Esophagus squamous epithelium (tissue), 5 donors: ENCODE measurements around the gene DHRS7C. TPM values are rescaled to one million over a fixed set of nuclear protein-coding genes. Genes with fewer than 3 reads are reported as not detected.

ENCODE experiments used
- DNase-seq: peaks from one replicate; lab custom pipeline; 2025; lab: John Stamatoyannopoulos, UW
- H3K27ac ChIP-seq, 4 donors: fragments of 200-600 bp; sonication (generic); one replicate each; pipeline ENCODE4 v1.5.1; 2016 to 2019; ENCODE audit warnings: mild to moderate bottlenecking in 1 of 4
- H3K27me3 ChIP-seq, 4 donors: fragments of 200-600 bp; sonication (generic); 1 replicate in 3 of 4; 2 replicates in 1 of 4; pipeline versions ENCODE4 v1.5.1 to v1.6.0; 2017 to 2021; ENCODE audit warnings: antibody characterized with exemption in 1 of 4
- H3K36me3 ChIP-seq, 3 donors: fragments of 200-600 bp; sonication (generic); one replicate each; pipeline ENCODE4 v1.5.1; 2016 to 2019
- H3K4me1 ChIP-seq, 3 donors: fragments of 200-600 bp; sonication (generic); one replicate each; pipeline ENCODE4 v1.5.1; 2017 to 2019
- H3K4me3 ChIP-seq, 4 donors: fragments of 200-600 bp; sonication (generic); 1 replicate in 3 of 4; 2 replicates in 1 of 4; pipeline ENCODE4 v1.5.1; 2016 to 2019; ENCODE audit warnings: mild to moderate bottlenecking in 2 of 4, moderate library complexity in 1 of 4
- H3K9me3 ChIP-seq, 3 donors: fragments of 200-600 bp; sonication (generic); one replicate each; pipeline ENCODE4 v1.5.1; 2016 to 2019
- POLR2A ChIP-seq, 4 donors: fragments of 450-650 bp; IDR thresholded peaks; one replicate each; pipeline ENCODE4 v1.6.1; 2017; ENCODE audit warnings: antibody characterized with exemption in 4 of 4, mild to moderate bottlenecking in 4 of 4, moderate library complexity in 3 of 4
- WGBS, 2 donors: methylation state at CpG; one replicate each; pipeline ENCODE4 v1.1.5; 2018; 5-methylcytosine and 5-hydroxymethylcytosine counted together
- intact Hi-C: fragments of 100-400 bp; cut with DNase I; formaldehyde crosslinking; loops from one replicate; pipeline ENCODE4 v1.15.0; 2022
- total RNA-seq, 4 donors: library from RNA; depleted of rRNA; stranded (reverse); fragments of >200 nt; gene quantifications; one replicate each; pipeline ENCODE4 v1.1.0, GENCODE V29; 2016
- TF ChIP-seq, protein P1 (sequence below), 6 experiments: fragments of 450-650 bp in 4 of 6; fragments of 200-600 bp in 2 of 6; sonication (generic) in 2 of 6; IDR thresholded peaks; one replicate each; pipeline ENCODE4 v1.5.1; 2016 to 2019; ENCODE audit warnings: antibody characterized with exemption in 6 of 6, mild to moderate bottlenecking in 4 of 6, moderate library complexity in 4 of 6
- donor health status: DM: yes; HTN: yes; CAD: no.

Gene DHRS7C
- total RNA-seq, 4 donors from 2014 or later, result not detected

DNA sequence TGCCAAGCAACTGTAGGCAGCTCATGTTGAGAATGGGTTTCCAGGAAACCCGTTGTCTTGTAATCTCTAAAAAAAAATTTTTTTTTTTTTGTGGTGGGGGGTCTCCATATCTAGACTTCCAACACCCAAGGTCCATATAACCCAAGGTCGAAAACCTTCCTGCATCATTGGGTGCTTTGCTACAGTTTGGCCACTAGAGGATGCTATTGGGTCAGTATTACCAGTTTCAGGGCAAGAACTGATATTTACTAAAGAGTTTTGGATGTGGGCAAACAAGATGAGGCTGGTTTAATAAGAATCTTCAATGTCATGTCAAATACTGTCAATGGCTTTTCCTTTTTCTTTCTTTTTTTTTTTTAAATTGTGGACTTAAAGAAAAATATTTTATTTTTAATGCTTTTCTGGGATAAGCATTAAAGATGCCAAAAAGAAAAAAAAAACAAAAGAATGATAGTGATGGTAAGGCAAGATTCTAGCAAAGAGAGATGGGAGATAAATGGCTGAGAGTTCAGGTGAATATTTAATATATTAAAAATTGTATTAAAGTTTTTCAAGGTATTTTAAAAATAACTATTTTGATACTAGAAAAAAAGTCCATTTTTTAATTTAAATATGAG is 62.2 kb downstream of the DHRS7C start:
- H3K36me3 ChIP-seq, result peaks cover 0 to 18% (median 0%) of the 10 kb centered on the region in 3 donors
- peak overlapping the region in 1 of 4 donors; percentile 15 for H3K27ac ChIP-seq
- no peak overlapping the region for H3K4me3 ChIP-seq
- 0 to 6% methylated on average over 2 of the region's 2 CpGs for WGBS, 2 donors
- H3K9me3 ChIP-seq, result no peaks in the 10 kb centered on the region
- DNase-seq, result no peak
- no peak for TF ChIP-seq POLR2A (IDR thresholded peaks at IDR 0.05)
- TF ChIP-seq, protein P1, sequence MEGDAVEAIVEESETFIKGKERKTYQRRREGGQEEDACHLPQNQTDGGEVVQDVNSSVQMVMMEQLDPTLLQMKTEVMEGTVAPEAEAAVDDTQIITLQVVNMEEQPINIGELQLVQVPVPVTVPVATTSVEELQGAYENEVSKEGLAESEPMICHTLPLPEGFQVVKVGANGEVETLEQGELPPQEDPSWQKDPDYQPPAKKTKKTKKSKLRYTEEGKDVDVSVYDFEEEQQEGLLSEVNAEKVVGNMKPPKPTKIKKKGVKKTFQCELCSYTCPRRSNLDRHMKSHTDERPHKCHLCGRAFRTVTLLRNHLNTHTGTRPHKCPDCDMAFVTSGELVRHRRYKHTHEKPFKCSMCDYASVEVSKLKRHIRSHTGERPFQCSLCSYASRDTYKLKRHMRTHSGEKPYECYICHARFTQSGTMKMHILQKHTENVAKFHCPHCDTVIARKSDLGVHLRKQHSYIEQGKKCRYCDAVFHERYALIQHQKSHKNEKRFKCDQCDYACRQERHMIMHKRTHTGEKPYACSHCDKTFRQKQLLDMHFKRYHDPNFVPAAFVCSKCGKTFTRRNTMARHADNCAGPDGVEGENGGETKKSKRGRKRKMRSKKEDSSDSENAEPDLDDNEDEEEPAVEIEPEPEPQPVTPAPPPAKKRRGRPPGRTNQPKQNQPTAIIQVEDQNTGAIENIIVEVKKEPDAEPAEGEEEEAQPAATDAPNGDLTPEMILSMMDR (IDR thresholded peaks at IDR 0.05), result peak; percentile 53 to 98 (median 94)
- intact Hi-C loops, result no loop called here
- peaks cover 0 to 5% (median 0%) of the 10 kb centered on the region in 3 donors for H3K4me1 ChIP-seq
- H3K27me3 ChIP-seq, result peaks cover 0 to 8% (median 0%) of the 10 kb centered on the region in 4 donors

DNA sequence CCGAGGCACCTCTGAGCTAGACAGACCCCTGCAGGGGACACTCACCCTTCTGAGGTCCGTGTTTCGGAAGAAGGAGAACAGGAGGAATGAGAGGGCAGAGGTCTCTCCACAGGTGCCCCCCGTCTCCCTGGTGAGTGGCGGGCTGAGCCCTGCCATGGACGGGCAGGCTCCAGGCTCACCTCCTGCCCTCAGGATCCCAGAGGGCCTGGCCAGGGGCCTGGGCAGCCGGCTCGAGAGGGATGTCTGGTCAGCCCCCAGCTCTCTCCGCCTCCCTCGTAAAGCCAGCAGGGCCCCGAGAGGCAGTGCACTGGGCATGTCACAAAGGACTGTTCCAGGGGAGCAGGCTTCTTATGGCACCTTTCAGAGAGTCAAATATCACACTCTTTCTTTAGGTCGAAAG is 62.8 kb downstream of the DHRS7C start:
- Histone ChIP-seq H3K27me3 (peaks cover 0 to 8% (median 0%) of the 10 kb centered on the region in 4 donors), H3K4me1 (peaks cover 0 to 5% (median 0%) of the 10 kb centered on the region in 3 donors), H3K27ac (no peak overlapping the region), H3K9me3 (no peaks in the 10 kb centered on the region), H3K4me3 (no peak overlapping the region), H3K36me3 (peaks cover 0 to 20% (median 0%) of the 10 kb centered on the region in 3 donors)
- no peak for DNase-seq
- intact Hi-C loops, result no loop called here
- WGBS, 2 donors, result 56 to 80% methylated on average over 3 to 4 of the region's 12 CpGs
- TF ChIP-seq, protein P1 (IDR thresholded peaks at IDR 0.05), result no peak

DNA sequence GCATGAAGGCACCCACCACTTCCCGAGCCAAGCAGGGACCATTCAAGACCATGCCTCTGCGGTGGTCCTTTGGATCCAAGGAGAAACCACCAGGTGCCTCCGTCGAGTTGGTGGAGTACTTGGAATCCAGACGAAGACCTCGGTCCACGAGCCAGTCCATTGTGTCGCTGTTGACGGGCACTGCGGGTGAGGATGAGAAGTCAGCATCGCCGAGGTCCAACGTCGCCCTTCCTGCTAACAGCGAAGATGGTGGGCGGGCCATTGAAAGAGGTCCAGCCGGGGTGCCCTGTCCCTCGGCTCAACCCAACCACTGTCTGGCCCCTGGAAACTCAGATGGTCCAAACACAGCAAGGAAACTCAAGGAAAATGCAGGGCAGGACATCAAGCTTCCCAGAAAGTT is 63.4 kb downstream of the DHRS7C start:
- H3K27me3 ChIP-seq, result peaks cover 0 to 8% (median 0%) of the 10 kb centered on the region in 4 donors
- H3K9me3 ChIP-seq, result no peaks in the 10 kb centered on the region
- H3K4me1 ChIP-seq, result peaks cover 0 to 5% (median 0%) of the 10 kb centered on the region in 3 donors
- WGBS, 2 donors, result 67 to 82% methylated on average over 1 to 9 of the region's 18 CpGs
- TF ChIP-seq POLR2A (IDR thresholded peaks at IDR 0.05), result no peak
- TF ChIP-seq, protein P1 (IDR thresholded peaks at IDR 0.05), result no peak
- intact Hi-C loops, result no loop called here
- no peak overlapping the region for H3K27ac ChIP-seq
- H3K36me3 ChIP-seq, result peaks cover 0 to 20% (median 0%) of the 10 kb centered on the region in 3 donors
- H3K4me3 ChIP-seq, result no peak overlapping the region
- DNase-seq, result no peak

DNA sequence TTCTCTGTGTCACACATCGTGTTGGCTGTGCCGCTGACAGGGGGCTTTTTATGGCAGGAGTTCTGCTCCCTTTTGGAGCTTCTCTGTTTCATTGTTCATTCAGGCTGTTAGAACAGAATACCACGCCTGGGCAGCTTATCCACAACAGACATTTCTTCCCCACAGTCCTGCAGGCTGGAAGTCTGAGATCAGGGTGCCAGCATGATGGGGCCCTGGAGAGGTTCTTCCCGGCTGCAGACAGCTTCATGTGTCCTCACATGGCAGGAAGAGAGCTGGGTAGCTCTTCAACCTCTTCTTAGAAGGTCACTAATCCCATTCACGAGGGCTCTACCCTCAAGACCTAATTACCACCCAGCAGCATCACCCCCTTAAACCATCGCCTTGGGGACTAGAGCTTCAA is 65.1 kb downstream of the DHRS7C start:
- Histone ChIP-seq H3K36me3 (peaks cover 0 to 20% (median 0%) of the 10 kb centered on the region in 3 donors), H3K9me3 (no peaks in the 10 kb centered on the region), H3K27me3 (peaks cover 0 to 8% (median 0%) of the 10 kb centered on the region in 4 donors), H3K4me1 (peaks cover 0 to 5% (median 0%) of the 10 kb centered on the region in 3 donors), H3K27ac (no peak overlapping the region), H3K4me3 (no peak overlapping the region)
- no peak for DNase-seq
- 68 to 87% methylated on average over 4 of the region's 6 CpGs for WGBS, 2 donors
- intact Hi-C loops, result no loop called here
- TF ChIP-seq POLR2A (IDR thresholded peaks at IDR 0.05), result no peak
- TF ChIP-seq, protein P1 (IDR thresholded peaks at IDR 0.05), result no peak

DNA sequence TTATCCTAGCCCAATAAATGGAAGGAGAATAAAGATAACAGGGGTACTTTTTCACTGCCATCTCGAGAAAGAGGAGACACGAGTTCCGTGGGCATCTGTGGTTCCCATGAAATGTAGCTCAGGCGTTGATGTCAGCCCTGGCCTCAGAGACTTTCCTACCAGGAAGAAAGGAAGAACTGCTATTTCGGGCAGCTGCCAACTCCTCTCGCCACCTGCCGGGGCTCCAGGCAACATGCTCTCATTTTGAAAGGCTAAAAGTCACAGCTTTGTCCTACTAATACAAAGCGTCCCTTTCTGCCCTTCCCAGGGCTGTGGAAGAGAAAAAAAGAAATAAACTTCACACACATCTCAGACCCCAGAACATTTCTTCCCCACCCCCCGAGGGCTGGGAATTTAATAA is 65.8 kb downstream of the DHRS7C start:
- WGBS, 2 donors, result 44 to 49% methylated on average over 7 to 9 of the region's 9 CpGs
- TF ChIP-seq, protein P1 (IDR thresholded peaks at IDR 0.05), result no peak
- TF ChIP-seq POLR2A (IDR thresholded peaks at IDR 0.05), result no peak
- Histone ChIP-seq H3K36me3 (peaks cover 0 to 20% (median 0%) of the 10 kb centered on the region in 3 donors), H3K4me3 (no peak overlapping the region), H3K27me3 (peaks cover 0 to 8% (median 0%) of the 10 kb centered on the region in 4 donors), H3K27ac (no peak overlapping the region), H3K4me1 (peaks cover 0 to 5% (median 0%) of the 10 kb centered on the region in 3 donors), H3K9me3 (no peaks in the 10 kb centered on the region)
- intact Hi-C loops, result no loop called here
- DNase-seq, result no peak
